Lung (tissue), 12 donors: ENCODE measurements around the gene LRRC38. TPM values are rescaled to one million over a fixed set of nuclear protein-coding genes. Genes with fewer than 3 reads are reported as not detected.

Experiments
- ATAC-seq: fragments of 200-7000 bp; cut with Tn5 transposase; one replicate; pipeline ENCODE4 v1.9.1; 2020; ENCODE audit warnings: moderate number of reproducible peaks; ENCODE audit not compliant: insufficient read depth, low FRiP score
- DNase-seq, 3 donors: peaks; one replicate each; pipeline ENCODE4 v3.0.0-alpha.2; 2013 to 2017
- H3K27ac ChIP-seq, 2 donors: one replicate each; pipeline ENCODE4 v1.5.1; 2013; ENCODE audit warnings: mild to moderate bottlenecking in 2 of 2, moderate library complexity in 2 of 2, control low read depth in 1 of 2, inconsistent platforms in 1 of 2, low read depth in 1 of 2, low read length in 1 of 2
- H3K27me3 ChIP-seq, 3 donors: one replicate each; pipeline ENCODE4 v1.5.1; 2013; ENCODE audit warnings: low read length in 2 of 3; ENCODE audit not compliant: control insufficient read depth in 3 of 3, insufficient read depth in 3 of 3
- H3K36me3 ChIP-seq, 4 donors: one replicate each; pipeline ENCODE4 v1.5.1; 2013; ENCODE audit warnings: low read length in 4 of 4, mild to moderate bottlenecking in 1 of 4, moderate library complexity in 1 of 4; ENCODE audit not compliant: control insufficient read depth in 4 of 4, insufficient read depth in 4 of 4
- H3K4me1 ChIP-seq, 5 donors: one replicate each; pipeline ENCODE4 v1.5.1; 2013; ENCODE audit warnings: low read length in 5 of 5, mild to moderate bottlenecking in 2 of 5, moderate library complexity in 1 of 5; ENCODE audit not compliant: control insufficient read depth in 5 of 5, insufficient read depth in 5 of 5
- H3K4me3 ChIP-seq: one replicate; pipeline ENCODE4 v1.5.1; 2013; ENCODE audit warnings: mild to moderate bottlenecking, control low read depth, moderate library complexity
- H3K9ac ChIP-seq, 2 donors: one replicate each; pipeline ENCODE4 v1.5.1; 2013; ENCODE audit warnings: low read length in 2 of 2, control low read depth in 1 of 2; ENCODE audit not compliant: insufficient read depth in 1 of 2
- H3K9me3 ChIP-seq, 4 donors: one replicate each; pipeline ENCODE4 v1.5.1; 2013; ENCODE audit warnings: low read length in 3 of 4, mild to moderate bottlenecking in 1 of 4, moderate library complexity in 1 of 4; ENCODE audit not compliant: control insufficient read depth in 4 of 4, insufficient read depth in 3 of 4
- CTCF ChIP-seq: IDR thresholded peaks from 2 replicates; pipeline ENCODE4 v1.5.1; 2012; ENCODE audit warnings: mild to moderate bottlenecking; ENCODE audit errors: control extremely low read depth, extremely low read depth
- WGBS, 2 donors: extraction: QIAGEN DNeasy Blood & Tissue Kit; methylation state at CpG; one replicate each; pipeline ENCODE4 v1.1.7; 2013; 5-methylcytosine and 5-hydroxymethylcytosine counted together
- polyA plus RNA-seq, 2 donors: library from polyadenylated mRNA; stranded (reverse); fragments of 200-250 nt; gene quantifications; one replicate each; pipeline ENCODE4 v1.2.1, GENCODE V29; 2013
- total RNA-seq, 2 donors: library from RNA; depleted of rRNA in 1 of 2; stranded (reverse); fragments of >200 nt in 1 of 2; gene quantifications; one replicate each; pipeline ENCODE4 v1.2.1, GENCODE V29; 2014 to 2021
- donor health status: control.
- donor health status: control.
- donor health status: Bipolar disorder and iron deficiency.
- donor health status: healthy.
- donor health status: DM: yes; HTN: yes; CAD: no.

LRRC38 gene
- total and polyA plus RNA-seq, 4 donors = 0.07 TPM; not detected in 3

- H3K4me3 ChIP-seq = no peak overlapping the region
- no peak overlapping the region for H3K9ac ChIP-seq
- H3K9me3 ChIP-seq = peaks cover 0 to 4% (median 0%) of the 10 kb centered on the region in 4 donors
- H3K4me1 ChIP-seq = peaks cover 0 to 3% (median 0%) of the 10 kb centered on the region in 5 donors
- DNase-seq (no peak), ATAC-seq (no peak)
- no peaks in the 10 kb centered on the region for H3K36me3 ChIP-seq
- H3K27me3 ChIP-seq = peaks cover 11 to 85% (median 80%) of the 10 kb centered on the region in 3 donors
- H3K27ac ChIP-seq = no peak overlapping the region
- WGBS, 2 donors = 2% methylated on average over 48 to 98 of the region's 98 CpGs
- TF ChIP-seq CTCF = no peak
These were observed 524 bp downstream of the LRRC38 start for GRCh38 chr1:13513063-13513894.

DNA sequence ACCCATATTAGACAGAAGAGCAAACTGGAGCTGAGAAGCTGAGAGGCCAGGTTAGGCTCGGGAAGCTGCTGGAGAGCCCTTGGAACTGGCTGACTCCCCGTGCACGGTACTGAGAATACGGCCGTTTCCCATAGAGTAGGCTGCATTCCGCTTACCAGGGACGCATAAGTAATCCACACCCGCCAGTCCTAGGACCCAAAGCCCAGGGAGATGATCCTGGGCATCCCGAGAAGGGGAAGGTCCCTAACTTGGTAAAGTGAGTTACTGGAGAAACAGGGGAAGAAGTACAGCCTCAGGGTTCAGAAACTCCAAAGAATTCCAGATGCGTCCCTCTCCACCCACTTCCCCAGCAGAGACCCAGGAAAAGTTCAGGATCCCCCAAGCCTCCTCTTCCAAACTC lies 1.3 kb downstream of the LRRC38 start:
- DNase-seq (no peak), ATAC-seq (no peak)
- WGBS, 2 donors = 9 to 10% methylated on average over 10 of the region's 10 CpGs
- Histone ChIP-seq H3K4me3 (no peak overlapping the region), H3K27ac (no peak overlapping the region), H3K4me1 (peaks cover 0 to 3% (median 0%) of the 10 kb centered on the region in 5 donors), H3K36me3 (no peaks in the 10 kb centered on the region), H3K9ac (no peak overlapping the region), H3K27me3 (peaks cover 11 to 81% (median 74%) of the 10 kb centered on the region in 3 donors), H3K9me3 (peaks cover 0 to 3% (median 0%) of the 10 kb centered on the region in 4 donors)
- TF ChIP-seq CTCF = no peak

DNA sequence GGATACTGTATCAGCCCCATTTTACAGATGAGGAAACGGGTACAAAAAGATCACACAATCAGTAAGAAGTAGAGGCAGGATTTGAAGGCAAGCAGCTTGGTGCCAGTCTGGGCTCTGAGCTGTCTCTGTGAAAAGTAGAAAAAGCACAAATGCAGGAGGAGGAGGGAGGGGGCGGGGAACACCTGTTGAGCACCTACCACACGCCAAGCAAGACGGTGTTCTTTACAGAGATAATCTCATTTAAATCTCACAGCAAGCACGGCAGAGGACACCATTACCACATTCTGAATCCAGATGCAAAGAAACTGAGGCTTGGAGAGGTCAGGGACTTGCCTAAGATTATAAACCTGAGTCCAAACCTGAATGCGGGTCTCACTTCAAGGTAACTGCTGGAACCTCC lies 3.3 kb downstream of the LRRC38 start:
- Histone ChIP-seq H3K4me1 (peaks cover 0 to 3% (median 0%) of the 10 kb centered on the region in 5 donors), H3K9ac (no peak overlapping the region), H3K27me3 (peaks cover 11 to 74% (median 60%) of the 10 kb centered on the region in 3 donors), H3K4me3 (no peak overlapping the region), H3K36me3 (no peaks in the 10 kb centered on the region), H3K27ac (no peak overlapping the region), H3K9me3 (peaks cover 0 to 3% (median 0%) of the 10 kb centered on the region in 4 donors)
- 60 to 76% methylated on average over 6 of the region's 6 CpGs for WGBS, 2 donors
- DNase-seq (no peak), ATAC-seq (no peak)
- TF ChIP-seq CTCF = no peak
